Thoracic aorta (tissue), 2 donors: ENCODE measurements around the gene CASP8. TPM values are rescaled to one million over a fixed set of nuclear protein-coding genes. Genes with fewer than 3 reads are reported as not detected.
A peak's percentile ranks its signal among the peaks of the same experiment; 100 is the strongest.

ENCODE experiments used
- ATAC-seq: fragments of 150-250 bp; one replicate; pipeline ENCODE4 v1.8.0; 2017; ENCODE audit warnings: low read depth; ENCODE audit not compliant: insufficient number of reproducible peaks, low FRiP score
- DNase-seq: peaks from one replicate; pipeline ENCODE4 v3.0.0-alpha.2; 2020; ENCODE audit warnings: low spot score
- H3K27ac ChIP-seq, 2 donors: fragments of 200-600 bp; sonication (generic); 1 replicate in 1 of 2; 2 replicates in 1 of 2; pipeline ENCODE4 v1.5.1; 2016; ENCODE audit warnings: mild to moderate bottlenecking in 2 of 2, moderate library complexity in 2 of 2
- H3K27me3 ChIP-seq: fragments of 200-600 bp; sonication (generic); replicated peaks from 2 replicates; pipeline ENCODE4 v1.6.0; 2016; ENCODE audit warnings: mild to moderate bottlenecking; ENCODE audit not compliant: insufficient read depth
- H3K36me3 ChIP-seq: fragments of 200-600 bp; sonication (generic); one replicate; pipeline ENCODE4 v1.5.1; 2016
- H3K4me1 ChIP-seq, 2 donors: fragments of 200-600 bp; sonication (generic); 1 replicate in 1 of 2; 2 replicates in 1 of 2; pipeline versions ENCODE4 v1.5.1 to v1.6.0; 2016; ENCODE audit warnings: low read depth in 2 of 2, mild to moderate bottlenecking in 1 of 2; ENCODE audit not compliant: control insufficient read depth in 1 of 2
- H3K4me3 ChIP-seq: fragments of 200-600 bp; sonication (generic); 2 replicates; pipeline ENCODE4 v1.5.1; 2016; ENCODE audit warnings: mild to moderate bottlenecking
- H3K9me3 ChIP-seq: fragments of 200-600 bp; sonication (generic); 2 replicates; pipeline ENCODE4 v1.5.1; 2016
- CTCF ChIP-seq: fragments of 200-600 bp; sonication (generic); IDR thresholded peaks from one replicate; pipeline ENCODE4 v1.5.1; 2019; ENCODE audit warnings: antibody characterized with exemption
- total RNA-seq, 2 donors: library from RNA; depleted of rRNA; stranded (reverse); fragments of >200 nt; gene quantifications; one replicate each; pipeline versions ENCODE4 v1.1.0 to v1.2.3, GENCODE V29; 2016

CASP8 gene
- total RNA-seq, 2 donors from 2014 or later = 11.5 to 14.6 TPM

GRCh38 chr2:201255408-201256033 is 4.8 kb upstream of the CASP8 start:
- Histone ChIP-seq H3K9me3 (no peaks in the 10 kb centered on the region), H3K36me3 (no peaks in the 10 kb centered on the region)
- TF ChIP-seq CTCF = no peak

GRCh38 chr2:201256082-201256481 is 4.3 kb upstream of the CASP8 start:
- ATAC-seq = no peak

More at GRCh38 chr2:201255408-201256033, 4.8 kb upstream of the CASP8 start:
- no peak overlapping the region for H3K4me3 ChIP-seq
- ATAC-seq = no peak
- no peak for DNase-seq
- no peaks in the 10 kb centered on the region for H3K27me3 ChIP-seq
- no peak overlapping the region for H3K27ac ChIP-seq
- H3K4me1 ChIP-seq = peaks cover 12 to 20% of the 10 kb centered on the region in 2 donors

GRCh38 chr2:201257381-201257955 is 2.9 kb upstream of the CASP8 start:
- TF ChIP-seq CTCF = no peak
- peak overlapping the region; percentile 87 to 90 for H3K27ac ChIP-seq
- no peak for ATAC-seq

More at GRCh38 chr2:201256082-201256481, 4.3 kb upstream of the CASP8 start:
- Histone ChIP-seq H3K27ac (no peak overlapping the region), H3K4me1 (peaks cover 12 to 20% of the 10 kb centered on the region in 2 donors), H3K4me3 (no peak overlapping the region), H3K36me3 (no peaks in the 10 kb centered on the region), H3K9me3 (no peaks in the 10 kb centered on the region), H3K27me3 (no peaks in the 10 kb centered on the region)
- no peak for DNase-seq
- TF ChIP-seq CTCF = no peak

DNA sequence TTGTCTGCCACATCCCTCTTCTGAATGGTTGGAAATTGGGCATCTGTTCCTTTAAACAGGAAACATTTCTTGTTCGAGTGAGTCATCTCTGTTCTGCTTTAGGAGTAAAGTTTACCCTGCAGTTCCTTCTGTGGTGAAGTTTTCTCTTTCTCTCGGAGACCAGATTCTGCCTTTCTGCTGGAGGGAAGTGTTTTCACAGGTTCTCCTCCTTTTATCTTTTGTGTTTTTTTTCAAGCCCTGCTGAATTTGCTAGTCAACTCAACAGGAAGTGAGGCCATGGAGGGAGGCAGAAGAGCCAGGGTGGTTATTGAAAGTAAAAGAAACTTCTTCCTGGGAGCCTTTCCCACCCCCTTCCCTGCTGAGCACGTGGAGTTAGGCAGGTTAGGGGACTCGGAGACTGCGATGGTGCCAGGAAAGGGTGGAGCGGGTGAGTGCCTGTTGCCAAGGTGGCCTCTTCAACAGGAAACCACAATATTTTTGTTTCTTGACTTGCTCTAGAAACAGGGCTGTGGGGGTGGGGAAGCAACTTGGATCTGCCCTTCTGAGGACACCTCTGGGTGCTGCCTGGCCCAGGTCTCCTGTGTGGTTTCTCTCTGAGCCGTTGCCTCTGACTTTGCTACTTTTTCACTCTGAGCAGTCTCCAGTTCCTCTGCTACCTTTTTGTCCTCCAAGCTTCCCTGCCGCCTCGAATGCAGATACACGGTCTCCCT is 2.2 kb upstream of the CASP8 start:
- Histone ChIP-seq H3K4me1 (peaks cover 12 to 26% of the 10 kb centered on the region in 2 donors), H3K9me3 (no peaks in the 10 kb centered on the region), H3K27ac (peak overlapping the region; percentile 87 to 90), H3K36me3 (no peaks in the 10 kb centered on the region), H3K4me3 (peak overlapping the region; percentile 86), H3K27me3 (no peaks in the 10 kb centered on the region)
- DNase-seq (peak; percentile 19), ATAC-seq (peak; percentile 68)
- no peak for TF ChIP-seq CTCF

More at GRCh38 chr2:201257381-201257955, 2.9 kb upstream of the CASP8 start:
- Histone ChIP-seq H3K9me3 (no peaks in the 10 kb centered on the region), H3K4me1 (peaks cover 12 to 26% of the 10 kb centered on the region in 2 donors), H3K27me3 (no peaks in the 10 kb centered on the region), H3K36me3 (no peaks in the 10 kb centered on the region), H3K4me3 (peak overlapping the region; percentile 86)
- DNase-seq = no peak
